Endothelial cell of umbilical vein (primary cell): Measurements from ENCODE around the gene BANK1. TPM values are rescaled to one million over a fixed set of nuclear protein-coding genes. Genes with fewer than 3 reads are reported as not detected.

Source experiments
- BruUV-seq: library from RNA; stranded (reverse); fragments of 400-500 nt; replicated peaks from 2 replicates; lab custom pipeline; 2021; lab: Mats Ljungman, UMichigan
- CTCF ChIA-PET: fragments of 300-600, 350-600 bp; sonication (Branson Sonifier 250); formaldehyde crosslinking; loops from one replicate; lab custom pipeline; 2021; ENCODE audit warnings: antibody characterized with exemption, inconsistent platforms; lab: Charles Lee
- POLR2A ChIA-PET: fragments of 300-600, 350-600 bp; sonication (Branson Sonifier 250); formaldehyde crosslinking; loops from one replicate; lab custom pipeline; 2021; ENCODE audit warnings: antibody characterized with exemption, inconsistent platforms; lab: Charles Lee
- DNase-seq: peaks from one replicate; pipeline ENCODE4 v3.0.0-alpha.2; 2011; ENCODE audit warnings: low read depth, low spot score
- FAIRE-seq: peaks from 2 replicates; lab custom pipeline; 2011; peaks lifted over from hg19 to GRCh38; lab: Jason Lieb, UNC
- H2AFZ ChIP-seq: 2 replicates; pipeline ENCODE4 v1.6.0; 2012; ENCODE audit warnings: low read depth, low read length, control low read depth, inconsistent platforms
- H3K27ac ChIP-seq: 2 replicates; pipeline ENCODE4 v1.5.1; 2011; ENCODE audit warnings: low read depth, mild to moderate bottlenecking, control low read depth, low read length, moderate library complexity; ENCODE audit not compliant: insufficient read depth
- H3K27me3 ChIP-seq, 2 experiments: 2 replicates each; pipeline versions ENCODE4 v1.6.0 to v1.6.1; 2011; ENCODE audit warnings: low read length in 2 of 2, mixed read lengths in 1 of 2; ENCODE audit not compliant: control insufficient read depth in 2 of 2, insufficient read depth in 2 of 2
- H3K36me3 ChIP-seq, 2 experiments: 2 replicates in 1 of 2; 3 replicates in 1 of 2; pipeline ENCODE4 v1.5.1; 2011; ENCODE audit warnings: low read length in 2 of 2, mild to moderate bottlenecking in 1 of 2, moderate library complexity in 1 of 2; ENCODE audit not compliant: control insufficient read depth in 2 of 2, insufficient read depth in 2 of 2; ENCODE audit errors: extremely low read depth in 1 of 2
- H3K4me1 ChIP-seq: 3 replicates; pipeline ENCODE4 v1.5.1; 2011; ENCODE audit warnings: mild to moderate bottlenecking, low read length; ENCODE audit not compliant: control insufficient read depth, insufficient read depth; ENCODE audit errors: extremely low read depth
- H3K4me2 ChIP-seq: 2 replicates; pipeline ENCODE4 v1.6.1; 2011; ENCODE audit warnings: low read length, control low read depth, mixed read lengths; ENCODE audit not compliant: insufficient read depth
- H3K4me3 ChIP-seq, 3 experiments: fragments of 200-600 bp in 1 of 3; sonication (generic), shearing (Covaris generic) in 1 of 3; replicated peaks in 1 of 3; 2 replicates each; pipeline ENCODE4 v1.5.1; 2011 to 2016; ENCODE audit warnings: control low read depth in 3 of 3, low read length in 3 of 3, mild to moderate bottlenecking in 2 of 3, inconsistent platforms in 1 of 3, low read depth in 1 of 3, moderate library complexity in 1 of 3; ENCODE audit not compliant: insufficient read depth in 1 of 3
- H3K79me2 ChIP-seq: 2 replicates; pipeline ENCODE4 v1.6.0; 2012; ENCODE audit warnings: low read length, inconsistent platforms; ENCODE audit not compliant: control insufficient read depth, insufficient read depth
- H3K9ac ChIP-seq: replicated peaks from 2 replicates; pipeline ENCODE3; 2011; ENCODE audit warnings: low read length, control low read depth; ENCODE audit not compliant: insufficient read depth; ENCODE audit errors: extremely low read depth
- H3K9me1 ChIP-seq: replicated peaks from 3 replicates; pipeline ENCODE4 v1.6.0; 2011; ENCODE audit warnings: mild to moderate bottlenecking, low read length; ENCODE audit not compliant: control insufficient read depth, insufficient read depth; ENCODE audit errors: extremely low read depth
- H3K9me3 ChIP-seq: replicated peaks from 2 replicates; pipeline ENCODE4 v1.5.1; 2012; ENCODE audit warnings: low read length, inconsistent platforms; ENCODE audit not compliant: control insufficient read depth, insufficient read depth
- H4K20me1 ChIP-seq: replicated peaks from 2 replicates; pipeline ENCODE3; 2011; ENCODE audit warnings: mild to moderate bottlenecking, low read length; ENCODE audit not compliant: control insufficient read depth, insufficient read depth; ENCODE audit errors: extremely low read depth
- EZH2 ChIP-seq: IDR thresholded peaks from 2 replicates; pipeline ENCODE4 v1.6.1; 2012; ENCODE audit warnings: borderline replicate concordance, low read depth, mild to moderate bottlenecking, moderate library complexity, low read length, inconsistent platforms; ENCODE audit not compliant: severe bottlenecking
- FOS ChIP-seq: IDR thresholded peaks from 2 replicates; pipeline ENCODE4 v1.6.1; 2011; ENCODE audit warnings: mild to moderate bottlenecking, low read length, moderate library complexity, borderline replicate concordance; ENCODE audit not compliant: insufficient read depth
- GATA2 ChIP-seq: IDR thresholded peaks from 2 replicates; pipeline ENCODE4 v1.7.0; 2011; ENCODE audit warnings: low read depth, mild to moderate bottlenecking, moderate library complexity, mixed read lengths, low read length; ENCODE audit not compliant: insufficient read length, insufficient read depth
- JUN ChIP-seq: IDR thresholded peaks from 2 replicates; pipeline ENCODE4 v1.6.1; 2011; ENCODE audit warnings: borderline replicate concordance, low read depth; ENCODE audit not compliant: insufficient read length, insufficient read depth
- MYC ChIP-seq: IDR thresholded peaks from one replicate; pipeline ENCODE4 v1.6.1; 2011; ENCODE audit warnings: mild to moderate bottlenecking, low read depth, low read length
- POLR2A ChIP-seq: IDR thresholded peaks from 2 replicates; pipeline ENCODE4 v1.6.1; 2012; ENCODE audit warnings: low read depth, mild to moderate bottlenecking, control low read depth, low read length
- POLR2AphosphoS5 ChIP-seq: IDR thresholded peaks from 2 replicates; pipeline ENCODE4 v1.6.1; 2012; ENCODE audit warnings: low read depth, mild to moderate bottlenecking, control low read depth, low read length, moderate library complexity; ENCODE audit not compliant: insufficient read depth
- dilution Hi-C: fragments of 300-500 bp; cut with MboI; formaldehyde crosslinking; loops from one replicate; pipeline ENCODE4 v1.15.0; 2019; ENCODE audit warnings: low sequenced_read_pairs; ENCODE audit not compliant: extremely low pct_ligation_motif_present
- intact Hi-C: fragments of 100-400 bp; cut with micrococcal nuclease; formaldehyde crosslinking; loops from one replicate; pipeline ENCODE4 v1.10.0; 2022
- polyA plus RNA-seq, 4 experiments: library from polyadenylated mRNA; depleted of rRNA in 3 of 4; stranded (reverse) in 3 of 4; unstranded in 1 of 4; fragments of >200 nt; gene quantifications; 2 replicates each; pipeline versions ENCODE4 v1.2.1 to v1.2.3, GENCODE V29; 2011 to 2012; ENCODE audit warnings: missing spikeins in 1 of 4
- total RNA-seq: library from RNA; stranded (reverse); gene quantifications from 2 replicates; pipeline ENCODE4 v1.2.3, GENCODE V29; 2021
- TF ChIP-seq, protein P1 (sequence below), 2 donors: IDR thresholded peaks; 1 replicate in 1 of 2; 2 replicates in 1 of 2; pipeline ENCODE4 v1.5.1; 2011; ENCODE audit warnings: low read length in 2 of 2, mild to moderate bottlenecking in 2 of 2, moderate library complexity in 2 of 2, control low read depth in 1 of 2, inconsistent platforms in 1 of 2, low read depth in 1 of 2; ENCODE audit not compliant: insufficient read depth in 1 of 2; ENCODE audit errors: extremely low read depth in 1 of 2
- TF ChIP-seq, protein P2 (sequence below): IDR thresholded peaks from 2 replicates; pipeline ENCODE4 v1.6.1; 2011; ENCODE audit not compliant: insufficient read depth, insufficient read length

BANK1 gene
- total and polyA plus RNA-seq, 2 donors (not counting 3 experiments of a cell fraction or from before 2014, with no cell fraction given), result 0.29 to 0.32 TPM

DNA sequence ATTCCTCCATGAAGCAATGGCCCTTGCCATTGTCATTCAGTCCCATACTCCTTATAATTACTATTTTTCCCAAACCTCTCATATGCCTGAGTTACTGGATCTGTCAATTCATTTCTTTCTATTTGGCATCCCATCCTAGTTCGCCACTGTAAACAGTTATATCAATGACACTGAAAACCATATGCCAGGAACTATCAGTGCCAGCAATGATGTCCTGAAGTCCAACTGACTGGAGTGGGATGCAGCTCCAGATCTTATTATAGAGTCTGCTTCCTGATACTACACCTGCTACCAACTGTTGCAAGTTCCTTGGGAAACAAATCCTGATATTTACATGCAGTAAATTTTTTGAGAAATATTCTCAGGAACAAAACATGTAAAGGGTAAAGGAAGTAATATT is 27.0 kb upstream of the BANK1 start:
- no peak overlapping the region for H3K27ac ChIP-seq
- ChIA-PET CTCF (no interaction called here), POLR2A (no interaction called here)
- DNase-seq (no peak), FAIRE-seq (no peak)
- no peak overlapping the region for H3K9ac ChIP-seq
- intact Hi-C loops, result no loop called here
- no peak overlapping the region for H3K4me2 ChIP-seq
- no peak overlapping the region for H3K4me3 ChIP-seq
- no peaks in the 10 kb centered on the region for H3K9me3 ChIP-seq
- no peaks in the 10 kb centered on the region for H3K79me2 ChIP-seq
- TF ChIP-seq, protein P1, sequence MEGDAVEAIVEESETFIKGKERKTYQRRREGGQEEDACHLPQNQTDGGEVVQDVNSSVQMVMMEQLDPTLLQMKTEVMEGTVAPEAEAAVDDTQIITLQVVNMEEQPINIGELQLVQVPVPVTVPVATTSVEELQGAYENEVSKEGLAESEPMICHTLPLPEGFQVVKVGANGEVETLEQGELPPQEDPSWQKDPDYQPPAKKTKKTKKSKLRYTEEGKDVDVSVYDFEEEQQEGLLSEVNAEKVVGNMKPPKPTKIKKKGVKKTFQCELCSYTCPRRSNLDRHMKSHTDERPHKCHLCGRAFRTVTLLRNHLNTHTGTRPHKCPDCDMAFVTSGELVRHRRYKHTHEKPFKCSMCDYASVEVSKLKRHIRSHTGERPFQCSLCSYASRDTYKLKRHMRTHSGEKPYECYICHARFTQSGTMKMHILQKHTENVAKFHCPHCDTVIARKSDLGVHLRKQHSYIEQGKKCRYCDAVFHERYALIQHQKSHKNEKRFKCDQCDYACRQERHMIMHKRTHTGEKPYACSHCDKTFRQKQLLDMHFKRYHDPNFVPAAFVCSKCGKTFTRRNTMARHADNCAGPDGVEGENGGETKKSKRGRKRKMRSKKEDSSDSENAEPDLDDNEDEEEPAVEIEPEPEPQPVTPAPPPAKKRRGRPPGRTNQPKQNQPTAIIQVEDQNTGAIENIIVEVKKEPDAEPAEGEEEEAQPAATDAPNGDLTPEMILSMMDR (IDR thresholded peaks at IDR 0.05; ENCODE audit: extremely low read depth in 1 of 2, insufficient read depth in 1 of 2, low read depth in 1 of 2, low read length in 2 of 2), result no peak
- TF ChIP-seq GATA2 (no peak), FOS (no peak), EZH2 (no peak), POLR2A (no peak), POLR2AphosphoS5 (no peak), MYC (no peak), JUN (no peak)
- TF ChIP-seq, protein P2, sequence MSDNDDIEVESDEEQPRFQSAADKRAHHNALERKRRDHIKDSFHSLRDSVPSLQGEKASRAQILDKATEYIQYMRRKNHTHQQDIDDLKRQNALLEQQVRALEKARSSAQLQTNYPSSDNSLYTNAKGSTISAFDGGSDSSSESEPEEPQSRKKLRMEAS, result no peak
- dilution Hi-C loops, result no loop called here
- H3K36me3 ChIP-seq, result no peaks in the 10 kb centered on the region
- BruUV-seq, result no TSS peak
- no peak overlapping the region for H2AFZ ChIP-seq
- no peaks in the 10 kb centered on the region for H3K27me3 ChIP-seq
- no peaks in the 10 kb centered on the region for H3K9me1 ChIP-seq
- H4K20me1 ChIP-seq, result no peaks in the 10 kb centered on the region
- H3K4me1 ChIP-seq, result no peaks in the 10 kb centered on the region
